Panc1 (cell line): Measurements from ENCODE around the gene NELL2. TPM values are rescaled to one million over a fixed set of nuclear protein-coding genes. Genes with fewer than 3 reads are reported as not detected.

ENCODE experiments used
- ATAC-seq: fragments of 200-7000 bp; cut with Tn5 transposase; 2 replicates; pipeline ENCODE4 v1.9.1; 2020; ENCODE audit warnings: mild to moderate bottlenecking, moderate library complexity
- BruUV-seq: library from RNA; stranded (reverse); fragments of 400-500 nt; replicated peaks from 2 replicates; lab custom pipeline; 2021; lab: Mats Ljungman, UMichigan
- CTCF ChIA-PET: fragments of 300-600 bp; sonication (Branson Sonifier 250); formaldehyde crosslinking; loops from one replicate; lab custom pipeline; 2022; ENCODE audit warnings: antibody characterized with exemption; lab: Charles Lee
- POLR2A ChIA-PET: fragments of 300-600 bp; sonication (Branson Sonifier 250); formaldehyde crosslinking; loops from one replicate; lab custom pipeline; 2022; ENCODE audit warnings: antibody characterized with exemption; lab: Charles Lee
- DNase-seq: peaks from one replicate; pipeline ENCODE4 v3.0.0-alpha.2; 2010; ENCODE audit warnings: low read depth, low spot score
- H3K27ac ChIP-seq: 2 replicates; pipeline ENCODE4 v1.5.1; 2011; ENCODE audit warnings: mild to moderate bottlenecking, low read length, inconsistent platforms
- H3K27me3 ChIP-seq: fragments of 200-500 bp; sonication (Bioruptor generic); 2 replicates; pipeline ENCODE4 v1.6.0; 2014; ENCODE audit warnings: low read length, inconsistent platforms; ENCODE audit not compliant: control insufficient read depth, insufficient read depth
- H3K36me3 ChIP-seq: fragments of 200-500 bp; sonication (Bioruptor generic); 2 replicates; pipeline ENCODE4 v1.5.1; 2014; ENCODE audit warnings: inconsistent platforms, mild to moderate bottlenecking, low read length, moderate library complexity; ENCODE audit not compliant: control insufficient read depth, insufficient read depth
- H3K4me1 ChIP-seq: 2 replicates; pipeline ENCODE4 v1.5.1; 2011; ENCODE audit warnings: inconsistent platforms, mild to moderate bottlenecking, low read length, moderate library complexity; ENCODE audit not compliant: control insufficient read depth, insufficient read depth
- H3K4me3 ChIP-seq, 2 experiments: 2 replicates each; pipeline ENCODE4 v1.5.1; 2011 to 2012; ENCODE audit warnings: low read depth in 2 of 2, low read length in 2 of 2, mild to moderate bottlenecking in 2 of 2, inconsistent platforms in 1 of 2, moderate library complexity in 1 of 2
- H3K9me3 ChIP-seq: fragments of 200-500 bp; sonication (Bioruptor generic); 2 replicates; pipeline ENCODE4 v1.5.1; 2014; ENCODE audit warnings: low read depth, mild to moderate bottlenecking, inconsistent platforms, low read length, moderate library complexity; ENCODE audit not compliant: control insufficient read depth, insufficient read depth
- POLR2AphosphoS5 ChIP-seq: IDR thresholded peaks from 2 replicates; pipeline ENCODE4 v1.6.1; 2012; ENCODE audit warnings: mild to moderate bottlenecking, low read depth, low read length, moderate library complexity
- SIN3A ChIP-seq: IDR thresholded peaks from 2 replicates; pipeline ENCODE4 v1.6.1; 2012; ENCODE audit warnings: low read depth, mild to moderate bottlenecking, low read length, moderate library complexity, borderline replicate concordance; ENCODE audit not compliant: insufficient read depth
- TCF7L2 ChIP-seq: IDR thresholded peaks from 2 replicates; pipeline ENCODE4 v1.6.1; 2011; ENCODE audit warnings: mild to moderate bottlenecking, low read depth, low read length, inconsistent platforms
- in situ Hi-C: cut with HindIII; loops from 2 replicates; pipeline ENCODE4 v1.10.0; 2016; ENCODE audit warnings: low sequenced_read_pairs, low pct_unique_long_range_greater_than_20kb
- intact Hi-C: fragments of 100-400 bp; cut with micrococcal nuclease; formaldehyde crosslinking; loops from one replicate; pipeline ENCODE4 v1.10.0; 2022; ENCODE audit not compliant: unreplicated experiment
- total RNA-seq: library from RNA; stranded (reverse); gene quantifications from one replicate; pipeline ENCODE4 v1.2.1, GENCODE V29; 2021; ENCODE audit not compliant: unreplicated experiment
- TF ChIP-seq, protein P1 (sequence below): fragments of 450-650 bp; IDR thresholded peaks from 2 replicates; pipeline ENCODE4 v1.5.1; 2017; ENCODE audit warnings: mild to moderate bottlenecking
- TF ChIP-seq, protein P2 (sequence below), 2 experiments: IDR thresholded peaks; 2 replicates each; pipeline ENCODE4 v1.6.1; 2011 to 2012; ENCODE audit warnings: low read depth in 2 of 2, control low read depth in 1 of 2, low read length in 1 of 2, mild to moderate bottlenecking in 1 of 2, moderate library complexity in 1 of 2; ENCODE audit not compliant: insufficient read depth in 1 of 2

Gene NELL2
- total RNA-seq, 1 experiment from 2014 or later: 0.28 TPM

DNA sequence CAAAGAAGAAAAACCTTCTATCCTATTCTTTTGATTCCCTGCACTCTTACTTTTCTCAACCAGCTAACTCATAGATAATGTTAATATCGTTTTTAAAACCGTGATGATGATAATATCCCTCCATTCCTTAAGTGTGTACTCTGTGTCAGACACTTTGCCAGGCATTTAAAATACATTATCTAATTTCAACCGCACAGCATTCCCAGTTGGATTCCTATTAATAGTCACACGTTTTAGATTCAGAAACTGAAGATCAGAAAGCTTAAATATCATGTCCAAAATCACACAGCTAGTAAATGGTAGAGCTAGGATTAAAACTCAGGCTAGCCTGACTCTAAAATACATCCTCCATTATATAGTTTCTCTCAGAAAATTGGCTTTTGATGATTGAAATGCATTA is 366.0 kb downstream of the NELL2 start:
- ChIA-PET CTCF (no interaction called here), POLR2A (no interaction called here)
- H3K4me1 ChIP-seq: no peaks in the 10 kb centered on the region
- no peaks in the 10 kb centered on the region for H3K36me3 ChIP-seq
- no peak overlapping the region for H3K4me3 ChIP-seq
- in situ Hi-C loops: no loop called here
- no peaks in the 10 kb centered on the region for H3K9me3 ChIP-seq
- ATAC-seq (no peak), DNase-seq (no peak)
- BruUV-seq: no TSS peak
- intact Hi-C loops: no loop called here
- H3K27ac ChIP-seq: no peak overlapping the region
- TF ChIP-seq POLR2AphosphoS5 (no peak), TCF7L2 (no peak)
- TF ChIP-seq, protein P1, sequence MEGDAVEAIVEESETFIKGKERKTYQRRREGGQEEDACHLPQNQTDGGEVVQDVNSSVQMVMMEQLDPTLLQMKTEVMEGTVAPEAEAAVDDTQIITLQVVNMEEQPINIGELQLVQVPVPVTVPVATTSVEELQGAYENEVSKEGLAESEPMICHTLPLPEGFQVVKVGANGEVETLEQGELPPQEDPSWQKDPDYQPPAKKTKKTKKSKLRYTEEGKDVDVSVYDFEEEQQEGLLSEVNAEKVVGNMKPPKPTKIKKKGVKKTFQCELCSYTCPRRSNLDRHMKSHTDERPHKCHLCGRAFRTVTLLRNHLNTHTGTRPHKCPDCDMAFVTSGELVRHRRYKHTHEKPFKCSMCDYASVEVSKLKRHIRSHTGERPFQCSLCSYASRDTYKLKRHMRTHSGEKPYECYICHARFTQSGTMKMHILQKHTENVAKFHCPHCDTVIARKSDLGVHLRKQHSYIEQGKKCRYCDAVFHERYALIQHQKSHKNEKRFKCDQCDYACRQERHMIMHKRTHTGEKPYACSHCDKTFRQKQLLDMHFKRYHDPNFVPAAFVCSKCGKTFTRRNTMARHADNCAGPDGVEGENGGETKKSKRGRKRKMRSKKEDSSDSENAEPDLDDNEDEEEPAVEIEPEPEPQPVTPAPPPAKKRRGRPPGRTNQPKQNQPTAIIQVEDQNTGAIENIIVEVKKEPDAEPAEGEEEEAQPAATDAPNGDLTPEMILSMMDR: no peak
- TF ChIP-seq, protein P2, sequence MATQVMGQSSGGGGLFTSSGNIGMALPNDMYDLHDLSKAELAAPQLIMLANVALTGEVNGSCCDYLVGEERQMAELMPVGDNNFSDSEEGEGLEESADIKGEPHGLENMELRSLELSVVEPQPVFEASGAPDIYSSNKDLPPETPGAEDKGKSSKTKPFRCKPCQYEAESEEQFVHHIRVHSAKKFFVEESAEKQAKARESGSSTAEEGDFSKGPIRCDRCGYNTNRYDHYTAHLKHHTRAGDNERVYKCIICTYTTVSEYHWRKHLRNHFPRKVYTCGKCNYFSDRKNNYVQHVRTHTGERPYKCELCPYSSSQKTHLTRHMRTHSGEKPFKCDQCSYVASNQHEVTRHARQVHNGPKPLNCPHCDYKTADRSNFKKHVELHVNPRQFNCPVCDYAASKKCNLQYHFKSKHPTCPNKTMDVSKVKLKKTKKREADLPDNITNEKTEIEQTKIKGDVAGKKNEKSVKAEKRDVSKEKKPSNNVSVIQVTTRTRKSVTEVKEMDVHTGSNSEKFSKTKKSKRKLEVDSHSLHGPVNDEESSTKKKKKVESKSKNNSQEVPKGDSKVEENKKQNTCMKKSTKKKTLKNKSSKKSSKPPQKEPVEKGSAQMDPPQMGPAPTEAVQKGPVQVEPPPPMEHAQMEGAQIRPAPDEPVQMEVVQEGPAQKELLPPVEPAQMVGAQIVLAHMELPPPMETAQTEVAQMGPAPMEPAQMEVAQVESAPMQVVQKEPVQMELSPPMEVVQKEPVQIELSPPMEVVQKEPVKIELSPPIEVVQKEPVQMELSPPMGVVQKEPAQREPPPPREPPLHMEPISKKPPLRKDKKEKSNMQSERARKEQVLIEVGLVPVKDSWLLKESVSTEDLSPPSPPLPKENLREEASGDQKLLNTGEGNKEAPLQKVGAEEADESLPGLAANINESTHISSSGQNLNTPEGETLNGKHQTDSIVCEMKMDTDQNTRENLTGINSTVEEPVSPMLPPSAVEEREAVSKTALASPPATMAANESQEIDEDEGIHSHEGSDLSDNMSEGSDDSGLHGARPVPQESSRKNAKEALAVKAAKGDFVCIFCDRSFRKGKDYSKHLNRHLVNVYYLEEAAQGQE (IDR thresholded peaks at IDR 0.05; ENCODE audit: insufficient read depth in 1 of 2, low read depth in 2 of 2, low read length in 1 of 2): no peak
- no peaks in the 10 kb centered on the region for H3K27me3 ChIP-seq

DNA sequence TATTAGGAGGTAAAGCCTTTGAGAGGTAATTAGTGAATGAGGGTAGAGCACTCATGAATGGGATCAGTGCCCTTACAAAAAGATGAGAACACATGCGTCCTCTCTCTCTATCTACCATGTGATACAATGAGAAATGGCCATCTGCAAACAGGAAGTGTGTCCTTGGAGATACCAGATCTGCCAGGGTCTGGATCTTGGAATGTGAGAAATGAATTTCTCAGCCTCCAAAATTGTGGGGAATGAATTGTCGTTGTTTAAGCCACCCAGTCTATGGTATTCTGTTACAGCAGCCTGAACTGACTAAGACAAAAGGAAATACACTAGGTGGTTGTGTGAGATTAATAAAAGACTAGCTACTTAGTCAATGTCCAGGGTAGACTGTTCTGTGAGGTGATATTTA is 366.6 kb downstream of the NELL2 start:
- H3K27me3 ChIP-seq: no peaks in the 10 kb centered on the region
- POLR2A ChIA-PET: no interaction called here
- in situ Hi-C loops (no loop called here), intact Hi-C loops (no loop called here)
- no peak overlapping the region for H3K4me3 ChIP-seq
- no peaks in the 10 kb centered on the region for H3K4me1 ChIP-seq
- no peak for DNase-seq
- H3K27ac ChIP-seq: no peak overlapping the region
- no peaks in the 10 kb centered on the region for H3K36me3 ChIP-seq
- no peak for ATAC-seq
- BruUV-seq: no TSS peak
- CTCF ChIA-PET: no interaction called here
- no peaks in the 10 kb centered on the region for H3K9me3 ChIP-seq
- TF ChIP-seq TCF7L2 (no peak), POLR2AphosphoS5 (no peak), SIN3A (no peak)
- TF ChIP-seq, protein P2 (IDR thresholded peaks at IDR 0.05; ENCODE audit: insufficient read depth in 1 of 2, low read depth in 2 of 2, low read length in 1 of 2): no peak
- TF ChIP-seq, protein P1: no peak
